NK-92 treated with Interleukin-12 subunit alpha and Interleukin-12 subunit beta, amount 100 ng/mL, for 24 hours (cell line): ENCODE results near the gene B4GALT2.

ENCODE experiments used
- DNase-seq: peaks from one replicate; lab custom pipeline; 2025; lab: John Stamatoyannopoulos, UW

B4GALT2 gene

DNA sequence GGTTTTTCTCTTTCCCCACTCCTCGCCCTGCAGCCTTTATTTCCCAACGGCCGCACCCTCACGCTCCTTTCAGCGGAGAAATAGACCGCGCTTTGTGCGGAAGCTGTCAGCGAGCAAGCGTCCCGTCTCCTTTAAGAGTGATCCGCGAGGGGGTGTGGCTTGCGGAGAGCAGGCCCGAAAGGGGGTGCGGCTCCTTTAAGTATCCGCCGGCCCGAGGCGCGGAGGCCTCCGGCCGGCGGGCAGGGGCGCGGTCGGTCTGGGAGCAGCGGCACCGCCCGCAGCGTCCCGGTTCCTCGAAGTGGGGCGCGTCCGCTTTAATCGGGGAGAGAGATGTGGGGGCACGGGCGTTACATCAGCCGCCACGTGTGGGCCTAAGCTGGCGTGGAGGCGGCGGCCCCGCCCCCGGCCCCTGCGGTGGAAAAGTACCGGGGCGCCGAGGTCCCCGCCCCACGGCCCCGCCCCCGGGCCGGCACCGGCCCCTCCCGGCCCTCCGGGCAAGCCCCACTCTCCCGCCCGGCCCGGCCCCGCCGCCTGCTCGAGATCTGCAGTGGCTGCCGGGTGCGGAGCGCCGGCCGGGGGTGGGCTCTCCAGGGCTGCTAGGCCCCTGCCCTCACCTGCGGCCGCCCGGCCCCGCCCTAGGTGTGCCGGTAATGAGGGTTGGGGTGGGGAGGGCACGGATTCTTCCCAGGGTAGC, 51.0 kb downstream of the B4GALT2 start:
- peak; percentile 89 for DNase-seq

DNA sequence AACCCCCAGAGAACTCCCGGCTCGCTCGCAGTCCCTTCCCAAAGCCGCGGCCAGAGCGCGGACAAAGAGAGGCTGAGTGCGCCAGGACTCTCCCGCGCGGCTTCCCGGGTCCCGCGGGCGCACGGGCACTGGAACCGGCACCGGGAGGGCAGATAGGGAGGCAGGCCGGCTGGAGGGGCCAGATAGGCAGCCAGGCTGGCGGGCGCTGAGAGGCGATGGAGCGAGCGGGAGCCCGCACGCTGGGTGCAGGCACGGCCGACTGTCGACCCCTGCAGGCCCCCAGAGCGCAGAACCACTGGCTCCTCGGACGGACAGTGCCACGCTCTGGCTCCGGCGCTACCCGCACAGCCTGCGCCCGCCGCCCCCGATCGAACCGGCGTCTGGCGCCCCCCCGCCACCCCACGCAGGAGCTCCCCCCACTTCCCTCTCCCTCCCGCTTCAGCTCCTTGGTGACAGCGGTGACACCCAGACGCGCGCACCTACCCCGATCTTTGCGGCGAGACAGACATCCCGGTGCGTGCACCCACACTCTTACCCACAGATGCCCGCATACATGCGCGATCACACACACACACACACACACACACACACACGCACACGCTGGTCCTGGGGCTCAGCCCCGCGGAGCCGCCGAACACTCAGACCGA, 51.7 kb downstream of the B4GALT2 start:
- DNase-seq = no peak

DNA sequence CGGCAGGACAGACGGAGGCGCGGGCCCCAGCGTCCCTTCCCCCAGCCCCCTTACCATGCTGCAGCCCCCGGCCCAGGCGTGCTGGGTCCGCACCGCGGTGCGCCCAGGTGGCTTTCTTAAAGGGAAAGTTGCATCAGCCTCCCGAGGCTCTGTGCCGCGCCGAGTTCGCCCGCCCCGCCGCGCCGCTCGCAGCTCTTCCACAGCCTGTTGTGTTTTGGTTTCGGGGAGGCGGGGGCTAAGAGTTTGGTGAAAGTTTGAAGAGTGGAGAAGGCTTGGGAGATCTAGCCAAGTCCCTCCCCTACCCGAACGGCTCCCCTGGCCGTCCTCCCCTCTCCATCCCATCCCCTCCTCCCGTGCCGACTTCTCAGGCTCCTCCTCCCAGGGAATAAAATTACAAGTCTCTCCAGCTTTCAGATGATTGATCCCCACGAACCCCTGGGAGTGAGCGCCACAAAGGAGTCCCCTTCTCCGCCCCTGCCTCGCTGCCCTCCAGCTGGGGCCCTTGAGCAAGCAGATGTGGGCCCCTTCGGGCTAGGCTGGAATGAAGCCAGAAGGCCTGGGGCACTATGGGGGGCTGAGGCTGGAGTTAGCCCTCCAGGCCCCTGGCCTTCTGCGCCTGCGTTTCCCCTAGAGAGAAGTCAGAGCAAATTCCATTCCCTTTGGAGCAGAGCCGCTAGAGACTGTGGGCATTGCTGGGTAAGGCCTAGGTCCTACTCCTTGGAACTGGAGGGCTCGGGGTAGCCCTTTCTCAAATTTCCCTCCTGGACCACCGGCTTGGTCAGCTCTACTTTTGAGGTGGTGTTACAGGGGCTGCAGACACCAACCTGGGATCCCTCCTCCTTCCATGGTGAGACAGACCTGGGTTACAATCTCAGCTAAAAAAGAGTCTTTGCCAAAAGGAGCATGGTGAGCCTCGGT, 52.5 kb downstream of the B4GALT2 start, which contains the start of gene SLC6A9:
SLC6A9 (minus strand) TSS at position 211 of the 918 bp plus-strand sequence. CDS start 7,185 bp downstream, outside the sequence.
- no peak for DNase-seq

GRCh38 chr1:44032170-44032790, 53.3 kb downstream of the B4GALT2 start:
- DNase-seq = no peak

- no peak for DNase-seq
Measured at GRCh38 chr1:44033041-44033575, 54.1 kb downstream of the B4GALT2 start.

DNA sequence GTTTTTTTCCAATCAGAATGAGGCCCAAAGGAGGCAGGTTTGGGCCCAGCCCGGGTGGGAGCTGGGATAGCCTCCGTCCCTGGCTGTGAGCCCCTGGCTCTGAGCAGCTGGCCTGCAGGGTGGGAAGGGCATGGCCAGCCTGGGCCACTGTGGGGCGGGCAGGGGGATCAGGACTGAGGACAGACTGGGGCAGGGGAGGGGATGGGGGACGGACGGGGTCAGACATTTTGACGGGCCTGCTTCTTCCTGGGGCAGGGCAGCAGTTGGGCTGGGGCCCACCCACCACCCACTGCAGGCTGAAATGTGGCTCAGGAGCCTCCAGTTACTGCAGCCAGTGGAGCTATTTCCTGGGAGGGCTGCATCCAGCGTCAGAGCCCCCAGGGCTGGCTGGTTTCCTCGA, 54.7 kb downstream of the B4GALT2 start:
- no peak for DNase-seq

DNA sequence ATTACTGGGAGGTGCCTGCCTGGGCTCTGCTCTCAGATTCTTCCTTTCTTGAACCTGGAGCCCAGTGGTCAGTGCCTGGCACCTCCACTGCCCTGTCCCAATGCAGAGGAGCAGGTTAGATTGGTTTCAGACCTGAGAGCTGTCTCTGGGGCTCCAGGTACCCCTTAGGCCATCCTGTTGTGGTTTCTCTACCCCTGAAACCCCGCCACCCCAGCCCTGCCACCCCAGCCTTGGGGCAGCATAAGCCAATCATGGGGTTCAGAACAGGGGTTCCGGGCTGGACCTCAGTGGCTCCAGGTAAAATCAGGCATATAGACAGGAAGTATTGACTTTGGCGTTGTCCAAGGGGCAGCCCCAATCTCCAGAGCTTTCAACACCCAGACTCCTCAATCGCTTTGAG, 55.4 kb downstream of the B4GALT2 start:
- DNase-seq = no peak

DNA sequence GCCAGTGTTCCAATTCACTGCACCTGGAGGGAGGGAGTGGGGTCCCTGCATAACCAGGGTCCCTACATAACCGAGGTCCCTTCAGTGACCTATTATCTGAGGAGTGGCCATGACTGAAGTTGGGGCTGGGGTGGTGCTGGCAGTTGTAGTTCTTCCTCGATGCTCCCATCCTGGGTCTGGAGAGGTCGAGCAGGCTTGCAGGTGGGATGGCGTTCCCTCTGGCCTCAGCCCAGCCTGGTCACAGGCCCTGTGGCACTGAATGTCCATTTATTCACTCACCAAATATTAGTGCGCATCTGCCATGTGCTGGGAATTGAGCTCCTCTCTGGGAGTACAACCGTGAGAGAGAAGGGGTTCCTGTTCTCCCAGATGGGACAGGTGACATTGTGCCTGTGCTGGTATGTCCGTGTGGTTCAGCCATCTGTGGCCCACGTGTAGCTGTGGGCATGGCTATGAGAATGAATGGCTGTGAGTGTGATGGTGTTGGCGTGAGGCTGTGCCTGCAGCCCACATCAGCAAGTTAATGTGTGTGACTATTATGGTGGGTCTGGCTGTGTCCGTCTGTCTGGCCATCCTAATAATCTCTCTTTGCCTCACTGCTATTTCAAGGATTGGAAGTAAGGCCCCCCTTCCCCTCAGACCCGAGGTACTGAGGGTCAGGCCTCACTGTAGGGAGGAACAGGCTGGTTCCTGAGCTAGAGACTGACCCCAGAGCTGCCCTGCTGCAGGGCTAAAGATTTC, 56.1 kb downstream of the B4GALT2 start:
- DNase-seq = no peak

- DNase-seq = no peak
Measured at GRCh38 chr1:44035726-44036408, 56.9 kb downstream of the B4GALT2 start.

DNA sequence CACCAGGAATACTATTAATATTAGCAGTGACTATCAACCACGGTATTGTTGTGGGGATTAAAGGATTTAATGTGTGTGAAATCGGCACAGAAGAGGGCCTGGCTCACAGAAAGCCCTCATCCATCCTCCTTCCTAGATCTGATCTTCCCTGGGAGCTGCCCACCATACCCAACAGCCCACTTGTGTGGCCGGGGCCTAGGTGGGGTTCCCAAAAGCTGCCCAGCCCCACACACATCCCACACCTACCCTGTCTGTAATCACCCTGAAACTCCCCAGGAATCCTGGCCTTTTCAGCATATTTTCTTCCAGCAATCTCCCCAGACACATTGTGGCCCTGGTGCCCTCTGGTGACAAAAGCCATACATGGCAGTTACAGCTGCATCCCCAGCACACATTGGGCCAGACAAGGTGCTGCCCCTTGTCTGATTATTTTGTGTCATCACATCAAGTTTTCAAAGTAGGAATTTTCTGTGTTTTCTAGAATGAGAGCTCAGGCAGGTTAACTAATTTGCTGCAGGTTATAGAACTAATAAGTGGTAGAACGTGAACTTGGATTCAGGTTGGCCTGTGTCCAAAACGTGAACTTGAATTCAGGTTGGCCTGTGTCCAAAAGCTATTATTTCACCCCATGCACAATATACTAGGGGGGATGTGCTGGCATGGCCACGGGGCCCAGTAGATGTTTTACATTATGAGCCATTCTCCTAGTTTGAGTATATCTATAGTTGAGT, 57.6 kb downstream of the B4GALT2 start:
- no peak for DNase-seq

DNA sequence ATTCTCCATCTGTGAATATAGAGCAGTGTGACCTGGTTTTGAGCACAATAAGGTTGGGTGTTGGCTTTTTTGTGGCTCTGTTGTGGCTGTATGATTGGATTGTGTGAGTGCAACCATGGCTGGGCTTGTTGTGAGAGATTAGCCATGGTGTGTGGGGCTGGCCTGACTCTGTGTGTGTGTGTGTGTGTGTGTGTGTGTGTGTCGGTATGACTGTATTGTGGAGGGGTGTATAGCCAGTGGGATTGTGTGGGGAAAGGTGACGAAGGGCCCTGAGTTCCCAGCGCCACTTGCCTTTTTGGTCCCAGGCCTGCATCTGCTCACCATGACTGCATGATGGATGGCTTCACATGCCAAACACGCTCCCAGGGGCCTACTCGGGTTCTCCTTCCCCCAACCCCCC, 58.1 kb downstream of the B4GALT2 start:
- DNase-seq = no peak

- no peak for DNase-seq
Measured at GRCh38 chr1:44038876-44039657, 60.1 kb downstream of the B4GALT2 start.

- no peak for DNase-seq
Measured at GRCh38 chr1:44040418-44040817, 61.4 kb downstream of the B4GALT2 start.
